Activated gamma-delta T cell treated with Interleukin-2 at 50 U/mL for 16 hours (primary cell): Measurements from ENCODE around the gene MORC1.
"Not testable (repeated sequence)": the region's sequence is repeated elsewhere in the genome, so short reads cannot be mapped to it uniquely, and the experiment has no call there.

Experiments used
- DNase-seq: peaks from one replicate; pipeline ENCODE4 v3.0.0-alpha.2; 2020

Gene MORC1, protein sequence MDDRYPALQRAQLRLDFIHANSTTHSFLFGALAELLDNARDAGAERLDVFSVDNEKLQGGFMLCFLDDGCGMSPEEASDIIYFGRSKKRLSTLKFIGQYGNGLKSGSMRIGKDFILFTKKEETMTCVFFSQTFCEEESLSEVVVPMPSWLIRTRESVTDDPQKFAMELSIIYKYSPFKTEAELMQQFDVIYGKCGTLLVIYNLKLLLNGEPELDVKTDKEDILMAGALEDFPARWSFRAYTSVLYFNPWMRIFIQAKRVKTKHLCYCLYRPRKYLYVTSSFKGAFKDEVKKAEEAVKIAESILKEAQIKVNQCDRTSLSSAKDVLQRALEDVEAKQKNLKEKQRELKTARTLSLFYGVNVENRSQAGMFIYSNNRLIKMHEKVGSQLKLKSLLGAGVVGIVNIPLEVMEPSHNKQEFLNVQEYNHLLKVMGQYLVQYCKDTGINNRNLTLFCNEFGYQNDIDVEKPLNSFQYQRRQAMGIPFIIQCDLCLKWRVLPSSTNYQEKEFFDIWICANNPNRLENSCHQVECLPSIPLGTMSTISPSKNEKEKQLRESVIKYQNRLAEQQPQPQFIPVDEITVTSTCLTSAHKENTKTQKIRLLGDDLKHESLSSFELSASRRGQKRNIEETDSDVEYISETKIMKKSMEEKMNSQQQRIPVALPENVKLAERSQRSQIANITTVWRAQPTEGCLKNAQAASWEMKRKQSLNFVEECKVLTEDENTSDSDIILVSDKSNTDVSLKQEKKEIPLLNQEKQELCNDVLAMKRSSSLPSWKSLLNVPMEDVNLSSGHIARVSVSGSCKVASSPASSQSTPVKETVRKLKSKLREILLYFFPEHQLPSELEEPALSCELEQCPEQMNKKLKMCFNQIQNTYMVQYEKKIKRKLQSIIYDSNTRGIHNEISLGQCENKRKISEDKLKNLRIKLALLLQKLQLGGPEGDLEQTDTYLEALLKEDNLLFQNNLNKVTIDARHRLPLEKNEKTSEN

DNA sequence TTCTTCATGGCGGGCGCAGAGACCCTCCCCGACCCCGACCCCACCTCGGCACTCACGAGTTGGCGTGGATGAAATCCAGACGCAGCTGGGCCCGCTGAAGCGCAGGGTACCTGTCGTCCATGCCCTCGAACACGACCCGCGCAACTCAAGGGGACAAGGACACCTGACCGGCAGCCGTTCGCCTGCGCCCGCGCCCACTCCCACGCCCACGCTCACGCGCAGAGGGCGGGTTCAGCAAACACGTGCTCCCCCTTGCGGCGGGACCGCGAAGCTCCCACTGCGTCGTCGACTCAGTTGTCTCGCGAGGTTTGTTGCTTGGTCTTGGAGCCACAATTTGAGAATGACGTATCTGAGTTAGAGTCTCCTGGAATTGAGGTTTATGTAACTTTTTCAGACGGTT, at the start of gene MORC1:
MORC1 (minus strand) TSS at position 196 of the 400 bp plus-strand sequence; CDS start at position 121, 75 bp downstream.
- DNase-seq = no peak

DNA sequence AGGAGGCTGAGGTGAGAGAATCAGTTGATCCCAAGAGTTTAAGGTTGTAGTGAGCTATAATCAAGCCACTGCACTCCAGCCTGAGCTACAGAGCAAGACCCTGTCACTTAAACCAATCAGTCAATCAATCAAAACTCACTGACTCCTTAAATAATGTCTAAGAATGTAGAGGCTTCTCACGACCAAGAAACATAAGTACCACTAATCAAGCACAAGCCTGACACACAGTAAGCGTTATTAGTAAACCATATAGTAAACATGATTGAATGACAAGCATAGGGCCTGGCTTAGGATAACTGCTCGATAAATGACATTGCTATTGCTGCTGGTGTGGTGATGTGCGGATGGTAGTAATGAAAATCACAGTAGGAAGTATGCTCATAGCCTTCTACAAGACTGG, 48.0 kb upstream of the MORC1 start:
- DNase-seq = no peak

DNA sequence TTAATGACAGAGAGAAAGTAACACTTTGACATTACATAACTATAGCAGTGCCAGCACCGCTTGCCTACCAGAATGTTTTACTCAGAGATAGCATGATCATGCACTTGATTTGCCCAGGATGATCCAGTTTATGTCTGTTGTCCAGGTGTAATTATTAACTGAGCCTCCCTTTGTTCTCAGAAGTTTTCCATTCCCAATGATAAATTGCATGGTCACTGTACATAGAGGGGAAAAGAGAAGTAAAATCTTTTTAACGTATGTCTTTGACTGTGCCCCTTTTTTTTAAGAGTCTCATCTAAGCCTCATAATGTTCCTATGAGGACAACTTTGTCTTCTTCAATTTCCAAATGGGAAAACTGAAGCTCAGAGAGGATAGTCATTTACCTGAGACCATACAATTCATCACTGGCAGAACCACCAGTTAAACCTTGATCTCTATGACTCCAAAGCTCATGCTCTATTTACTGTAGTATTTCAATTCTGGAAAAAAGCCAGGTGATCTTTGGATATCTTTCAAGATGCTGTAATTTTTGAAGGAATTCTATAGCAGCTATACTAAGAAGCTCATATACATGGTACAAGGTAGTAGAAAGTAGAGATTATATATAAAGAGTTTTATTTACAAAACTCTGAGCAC, 43.7 kb upstream of the MORC1 start:
- DNase-seq = no peak

DNA sequence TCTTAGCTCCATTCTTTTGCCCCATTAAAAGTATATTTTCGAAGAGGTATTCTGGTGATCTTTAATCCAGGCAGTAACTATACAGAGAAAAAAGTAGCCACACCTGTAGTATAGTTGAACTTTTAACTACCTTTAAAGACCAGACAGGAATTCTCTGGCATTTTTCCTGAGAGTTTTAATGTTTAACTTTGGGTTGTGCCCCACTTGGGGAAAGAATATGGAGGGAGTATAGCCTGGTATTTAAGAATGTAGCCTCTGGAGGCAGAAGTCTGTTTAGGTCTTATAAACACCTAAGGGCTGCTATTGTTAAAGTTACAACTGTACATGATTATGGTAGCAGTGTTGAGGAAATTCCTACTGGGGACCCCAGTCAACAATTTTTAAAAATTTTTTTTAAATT, 37.9 kb upstream of the MORC1 start:
- no peak for DNase-seq

- DNase-seq = no peak
These were observed 37.0 kb upstream of the MORC1 start for GRCh38 chr3:109154979-109155378.

GRCh38 chr3:109152320-109152719, 34.4 kb upstream of the MORC1 start:
- no peak for DNase-seq

GRCh38 chr3:109149078-109149477, 31.1 kb upstream of the MORC1 start:
- DNase-seq = no peak

GRCh38 chr3:109143646-109144045, 25.7 kb upstream of the MORC1 start:
- DNase-seq = no peak

- DNase-seq = no peak
These were observed 22.4 kb upstream of the MORC1 start for GRCh38 chr3:109140318-109140717.

GRCh38 chr3:109137761-109138160, 19.8 kb upstream of the MORC1 start:
- DNase-seq = no peak

- DNase-seq = no peak
These were observed 18.6 kb upstream of the MORC1 start, which contains the start of gene C3orf85 for GRCh38 chr3:109136523-109136922. Gene C3orf85 (plus strand): TSS chr3:109136719. CDS start chr3:109136848, 129 bp downstream.

DNA sequence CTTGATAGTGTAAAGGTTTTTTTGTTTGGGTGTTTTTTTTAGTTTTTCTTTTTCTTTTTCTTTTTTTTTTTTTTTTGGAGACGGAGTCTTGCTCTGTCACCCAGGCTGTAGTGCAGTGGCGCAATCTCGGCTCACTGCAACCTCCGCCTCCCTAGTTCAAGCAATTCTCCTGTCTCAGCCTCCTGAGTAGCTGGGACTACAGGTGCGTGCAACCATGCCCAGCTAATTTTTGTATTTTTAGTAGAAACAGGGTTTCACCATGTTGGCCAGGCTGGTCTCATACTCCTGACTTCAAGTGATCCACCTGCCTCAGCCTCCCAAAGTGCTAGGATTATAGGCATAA, 15.5 kb upstream of the MORC1 start:
- DNase-seq = not testable (repeated sequence)

DNA sequence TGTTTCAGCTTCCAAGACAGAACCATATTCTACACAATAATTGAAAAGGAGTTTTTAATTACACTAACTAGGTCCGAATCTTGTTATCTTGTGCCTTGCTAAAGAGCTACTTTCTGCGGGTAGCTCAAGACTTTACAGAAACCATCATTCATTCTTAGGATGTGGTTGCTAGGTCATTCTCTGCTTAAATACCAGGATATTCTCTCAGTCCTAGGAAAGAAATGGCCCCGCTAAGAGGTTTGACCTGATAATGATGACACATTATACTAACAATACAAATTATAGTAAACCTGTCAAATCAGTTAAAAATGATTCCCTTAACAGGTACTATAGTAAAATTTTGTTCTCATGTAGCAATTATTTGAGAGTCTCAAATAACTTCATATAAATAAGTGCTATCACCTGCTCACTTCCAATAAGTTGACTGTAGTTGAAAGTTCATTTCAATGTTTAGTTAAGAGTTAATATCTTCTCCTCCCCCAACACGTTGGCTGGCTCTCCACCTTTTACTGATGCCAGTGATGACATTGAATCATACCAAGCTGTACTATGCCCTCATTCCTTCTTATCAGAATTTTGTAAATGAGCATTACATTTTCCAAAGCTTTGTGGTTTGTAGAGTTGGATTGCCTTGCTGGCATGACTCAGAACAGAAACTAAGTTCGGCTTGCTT, 15.0 kb upstream of the MORC1 start:
- no peak for DNase-seq

GRCh38 chr3:109131276-109131675, 13.3 kb upstream of the MORC1 start:
- DNase-seq = no peak

- DNase-seq = no peak
These were observed 9.6 kb upstream of the MORC1 start for GRCh38 chr3:109127553-109127952.

DNA sequence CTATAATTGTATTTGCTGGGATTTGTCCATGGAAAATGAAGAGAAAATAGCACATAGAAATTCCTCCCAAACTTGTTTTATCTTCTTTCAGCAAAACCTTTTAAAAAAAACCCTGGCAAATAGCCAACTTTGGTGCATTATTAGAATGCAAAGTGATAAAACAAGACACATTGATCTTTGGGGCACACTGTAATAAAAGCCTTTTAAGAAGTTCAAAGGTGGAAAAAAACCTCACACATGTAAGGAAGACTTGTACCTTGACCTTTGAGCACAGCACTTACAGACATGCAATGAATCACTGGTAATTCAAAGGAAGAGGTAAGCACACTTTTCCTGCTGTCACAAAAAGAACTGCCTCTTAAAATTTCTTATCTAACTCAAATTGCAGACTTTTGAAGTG, 8.0 kb upstream of the MORC1 start:
- no peak for DNase-seq

DNA sequence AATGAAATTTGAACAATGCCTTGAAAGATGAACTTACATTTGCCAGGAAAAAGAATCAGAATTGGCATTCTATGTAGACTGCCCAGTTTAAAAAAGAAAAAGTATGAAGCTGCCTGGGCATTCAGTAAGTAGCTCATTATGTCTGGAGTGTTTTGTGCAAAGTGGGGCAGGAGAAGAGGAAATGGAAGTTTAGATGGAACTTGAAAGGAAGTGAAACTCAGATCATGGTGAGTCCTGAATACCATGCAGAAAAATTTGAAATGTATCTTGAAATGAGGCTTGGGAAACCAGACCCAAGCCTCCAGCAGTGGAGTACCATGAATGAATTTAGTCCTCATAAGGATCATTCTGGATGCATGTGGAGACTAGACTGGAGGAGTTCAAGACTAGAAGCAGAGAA, 4.8 kb upstream of the MORC1 start:
- DNase-seq = no peak

DNA sequence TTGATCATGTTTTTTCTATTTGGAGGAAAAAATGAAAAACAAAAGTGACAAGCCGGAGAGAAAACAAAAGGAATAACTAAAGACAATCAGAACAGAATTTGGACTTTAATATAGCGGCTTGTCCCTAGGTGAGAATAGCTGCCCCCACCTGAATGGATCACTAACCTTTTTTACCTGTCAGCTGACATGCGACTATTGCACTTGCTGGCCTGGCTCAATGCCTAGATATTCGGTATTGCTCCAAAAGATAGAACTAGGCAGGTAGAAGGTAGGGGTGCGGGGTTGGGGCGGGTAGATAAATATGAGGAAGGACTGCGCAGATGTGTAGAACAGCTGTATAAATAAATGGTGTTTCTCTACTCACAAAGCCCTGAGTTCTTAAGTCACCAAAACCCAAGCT, 650 bp upstream of the MORC1 start:
- no peak for DNase-seq

DNA sequence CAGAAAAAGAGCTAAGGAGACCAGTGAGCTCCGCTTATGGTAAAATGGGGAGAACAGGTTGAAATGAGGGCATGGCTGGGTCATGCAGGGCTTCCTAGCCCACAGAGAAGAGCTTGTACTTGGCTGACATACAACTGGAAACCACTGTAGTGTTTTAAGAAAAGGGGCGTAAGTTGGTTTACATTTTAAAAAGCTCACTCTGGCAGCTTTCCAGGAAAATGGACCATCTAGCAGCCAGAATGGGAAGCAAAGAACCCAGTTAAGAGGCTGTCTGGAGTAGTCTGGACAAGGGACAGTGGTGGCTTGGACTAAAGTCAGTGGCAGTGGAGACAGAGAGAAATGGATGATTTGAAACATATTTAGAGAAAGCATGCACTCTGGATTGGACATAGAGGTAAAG, 1.9 kb downstream of the MORC1 start:
- DNase-seq = no peak

GRCh38 chr3:109115451-109115850, 2.5 kb downstream of the MORC1 start:
- no peak for DNase-seq

DNA sequence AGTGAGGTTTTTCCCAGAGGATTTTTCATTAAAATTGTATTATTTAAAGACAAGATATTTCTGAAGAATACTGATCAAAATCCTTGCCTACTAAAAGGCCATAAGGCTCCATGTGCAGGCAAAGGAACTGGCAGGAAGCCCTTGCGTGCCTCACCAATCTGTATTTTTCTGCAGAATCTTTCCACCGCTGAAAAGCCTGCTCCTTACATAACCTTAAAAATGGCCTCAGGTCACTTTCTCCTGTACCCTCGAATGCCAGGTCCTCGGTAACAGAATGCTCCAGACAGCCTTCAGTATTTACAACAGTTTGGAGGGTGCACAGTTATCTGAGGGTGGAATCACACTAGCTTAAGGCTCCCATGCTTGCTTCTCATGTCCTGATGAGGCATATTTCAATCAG, 3.2 kb downstream of the MORC1 start:
- no peak for DNase-seq

GRCh38 chr3:109112946-109113760, 4.8 kb downstream of the MORC1 start:
- DNase-seq = no peak
